ENCODE measurements around the gene ACOT7.

- no peak for TF ChIP-seq CTCF (IDR thresholded peaks at IDR 0.05)
- TF ChIP-seq POLR2A (IDR thresholded peaks at IDR 0.05): no peak
Observed at GRCh38 chr1:6294080-6294889, 99.3 kb downstream of the ACOT7 start.
